HepG2 (cell line): Measurements from ENCODE around the gene PAXX. TPM values are rescaled to one million over a fixed set of nuclear protein-coding genes. Genes with fewer than 3 reads are reported as not detected.

Experiments
- BRF2 ChIP-seq: sonication (generic); formaldehyde crosslinking; IDR thresholded peaks from 2 replicates; pipeline ENCODE4 v1.8.1; 2022; ENCODE audit warnings: mild to moderate bottlenecking, missing genetic modification reagents
- CREM ChIP-seq, 2 experiments: sonication (generic) in 1 of 2; formaldehyde crosslinking in 1 of 2; IDR thresholded peaks; 2 replicates each; pipeline versions ENCODE4 v1.4.0 to v1.6.1; 2016 to 2020; ENCODE audit warnings: antibody characterized with exemption in 1 of 2, mild to moderate bottlenecking in 1 of 2, missing genetic modification reagents in 1 of 2
- FLYWCH1 ChIP-seq: sonication (generic); formaldehyde crosslinking; IDR thresholded peaks from 2 replicates; pipeline ENCODE4 v1.8.1; 2023; ENCODE audit warnings: mild to moderate bottlenecking, missing genetic modification reagents
- GATAD1 ChIP-seq: IDR thresholded peaks from 2 replicates; pipeline ENCODE4 v1.6.1; 2016; ENCODE audit warnings: missing genetic modification reagents, missing compliant biosample characterization
- GZF1 ChIP-seq: sonication (generic); formaldehyde crosslinking; IDR thresholded peaks from 2 replicates; pipeline ENCODE4 v1.5.1; 2020; ENCODE audit warnings: mild to moderate bottlenecking, missing genetic modification reagents
- HNF4G ChIP-seq, 2 experiments: sonication (generic) in 1 of 2; formaldehyde crosslinking in 1 of 2; IDR thresholded peaks; 2 replicates each; pipeline versions ENCODE4 v1.4.0 to v1.6.1; 2011 to 2020; ENCODE audit warnings: borderline replicate concordance in 2 of 2, low read depth in 2 of 2, mild to moderate bottlenecking in 2 of 2, low read length in 1 of 2, missing genetic modification reagents in 1 of 2, moderate library complexity in 1 of 2
- RFX3 ChIP-seq: IDR thresholded peaks from 2 replicates; pipeline ENCODE4 v1.6.1; 2016; ENCODE audit warnings: missing biosample characterization, missing genetic modification reagents
- RNF219 ChIP-seq: sonication (generic); formaldehyde crosslinking; IDR thresholded peaks from 2 replicates; pipeline ENCODE4 v1.5.0; 2020; ENCODE audit warnings: mild to moderate bottlenecking, missing genetic modification reagents
- SALL2 ChIP-seq: sonication (generic); formaldehyde crosslinking; IDR thresholded peaks from 2 replicates; pipeline ENCODE4 v1.8.1; 2023; ENCODE audit warnings: mild to moderate bottlenecking, missing genetic modification reagents, inconsistent platforms
- SOX5 ChIP-seq: IDR thresholded peaks from 2 replicates; pipeline ENCODE4 v1.6.1; 2016; ENCODE audit warnings: borderline replicate concordance
- TAF15 ChIP-seq: fragments of 200-400 bp; formaldehyde crosslinking; IDR thresholded peaks from one replicate; pipeline ENCODE4 v1.6.1; 2018; ENCODE audit warnings: mild to moderate bottlenecking, low read depth, low read length; ENCODE audit not compliant: poor library complexity, severe bottlenecking
- TIGD3 ChIP-seq: sonication (generic); formaldehyde crosslinking; IDR thresholded peaks from 2 replicates; pipeline ENCODE4 v1.5.1; 2020; ENCODE audit warnings: mild to moderate bottlenecking, missing genetic modification reagents, borderline replicate concordance
- TMF1 ChIP-seq: sonication (generic); formaldehyde crosslinking; IDR thresholded peaks from 2 replicates; pipeline ENCODE4 v1.8.1; 2022; ENCODE audit warnings: low read depth, missing genetic modification reagents
- TP53 ChIP-seq: sonication (generic); formaldehyde crosslinking; conservative IDR thresholded peaks from 2 replicates; pipeline ENCODE4 v1.4.0; 2020; ENCODE audit warnings: missing genetic modification reagents
- U2AF1 ChIP-seq: fragments of 200-400 bp; formaldehyde crosslinking; optimal IDR thresholded peaks from 2 replicates; pipeline ENCODE3; 2017; ENCODE audit warnings: mild to moderate bottlenecking, low read depth, low read length
- ZNF432 ChIP-seq: sonication (generic); formaldehyde crosslinking; IDR thresholded peaks from 2 replicates; pipeline ENCODE4 v1.5.0; 2020; ENCODE audit warnings: missing genetic modification reagents, mild to moderate bottlenecking, borderline replicate concordance
- ZNF614 ChIP-seq: IDR thresholded peaks from 2 replicates; pipeline ENCODE4 v1.6.1; 2018; ENCODE audit warnings: missing biosample characterization, missing genetic modification reagents, inconsistent platforms, borderline replicate concordance
- ZNF678 ChIP-seq: sonication (generic); formaldehyde crosslinking; IDR thresholded peaks from 2 replicates; pipeline ENCODE4 v1.4.0; 2020; ENCODE audit warnings: mild to moderate bottlenecking, missing genetic modification reagents
- ZNF800 ChIP-seq: sonication (generic); formaldehyde crosslinking; IDR thresholded peaks from 2 replicates; pipeline ENCODE4 v1.4.0; 2020; ENCODE audit warnings: missing genetic modification reagents
- polyA plus RNA-seq, 8 experiments: library from polyadenylated mRNA; depleted of rRNA in 3 of 8; stranded (reverse) in 7 of 8; unstranded in 1 of 8; fragments of >200 nt; fragmentation: Illumina TruSeq in 4 of 8; extraction: Trizol in 4 of 8; gene quantifications; 2 replicates each; pipeline versions ENCODE4 v1.2.1 to v1.2.3, GENCODE V29; 2011 to 2016; ENCODE audit warnings: low read depth in 4 of 8, missing spikeins in 1 of 8, mixed read lengths in 1 of 8; ENCODE audit not compliant: insufficient read depth in 1 of 8
- total RNA-seq, 5 experiments: library from RNA; depleted of rRNA; stranded (reverse); fragments of >200 nt; fragmentation: Illumina TruSeq; extraction: Trizol; gene quantifications; 2 replicates each; pipeline ENCODE4 v1.2.3, GENCODE V29; 2016; ENCODE audit warnings: low read depth in 1 of 5

Gene PAXX
- total and polyA plus RNA-seq, 2 of the 13 experiments (the other 11 are each of a cell fraction or from before 2014, with no cell fraction given): 14.0 to 31.9 TPM

GRCh38 chr9:136949239-136949816 lies 42.9 kb upstream of the PAXX start (continued):
- TF ChIP-seq FLYWCH1 (no peak), ZNF678 (CRISPR knock-in tag) (0 out of 2 replicates have a peak, but pooled peaks have one; percentile 30), GZF1 (CRISPR knock-in tag) (0 out of 2 replicates have a peak, but pooled peaks have one; percentile 39), BRF2 (CRISPR knock-in tag) (no peak), TAF15 (no peak), HNF4G (IDR thresholded peaks at IDR 0.05; ENCODE audit: borderline replicate concordance, low read depth, low read length) (peak; percentile 50; the same call in 1 of the 2 replicates), HNF4G (CRISPR knock-in tag; IDR thresholded peaks at IDR 0.05; ENCODE audit: borderline replicate concordance, low read depth) (no peak), RNF219 (CRISPR knock-in tag) (no peak), TMF1 (no peak), CREM (IDR thresholded peaks at IDR 0.05) (no peak), CREM (CRISPR knock-in tag; IDR thresholded peaks at IDR 0.05) (no peak), TP53 (no peak), TIGD3 (no peak), SOX5 (CRISPR knock-in tag) (no peak), ZNF432 (CRISPR knock-in tag) (no peak), GATAD1 (no peak), SALL2 (CRISPR knock-in tag) (no peak), RFX3 (CRISPR knock-in tag) (no peak), ZNF614 (CRISPR knock-in tag) (no peak), U2AF1 (no peak), ZNF800 (CRISPR knock-in tag) (no peak)
